SK-N-SH (cell line): ENCODE measurements around the gene SLC9A8. TPM values are rescaled to one million over a fixed set of nuclear protein-coding genes. Genes with fewer than 3 reads are reported as not detected.

Source experiments
- CTCF ChIA-PET: fragments of 300-600, 350-600 bp; formaldehyde crosslinking; extraction: SDS; loops from one replicate; lab custom pipeline; 2021; lab: Yijun Ruan, JAX
- POLR2A ChIA-PET: fragments of 350-600 bp; sonication (Branson Sonifier 250); formaldehyde crosslinking; extraction: SDS; loops from one replicate; lab custom pipeline; 2020; ENCODE audit warnings: antibody characterized with exemption, inconsistent platforms; lab: Yijun Ruan, JAX
- DNase-seq: peaks from one replicate; pipeline ENCODE4 v3.0.0; 2012
- H2AFZ ChIP-seq: fragments of 200-600 bp; sonication (generic); 2 replicates; pipeline ENCODE4 v1.8.1; 2016; ENCODE audit warnings: antibody characterized with exemption, mild to moderate bottlenecking, low read depth
- H3F3A ChIP-seq: fragments of 200-600 bp; sonication (generic); replicated peaks from 2 replicates; pipeline ENCODE3; 2016; ENCODE audit warnings: antibody characterized with exemption, mild to moderate bottlenecking; ENCODE audit not compliant: insufficient read depth
- H3K27ac ChIP-seq, 2 experiments: fragments of 200-500 bp in 1 of 2; fragments of 200-600 bp in 1 of 2; sonication (Bioruptor generic) in 1 of 2; sonication (generic), shearing (Covaris generic) in 1 of 2; 2 replicates each; pipeline versions ENCODE4 v1.5.1 to v1.6.1; 2014 to 2016; ENCODE audit warnings: low read depth in 2 of 2, inconsistent platforms in 1 of 2, low read length in 1 of 2, mild to moderate bottlenecking in 1 of 2, mixed read lengths in 1 of 2
- H3K27me3 ChIP-seq: fragments of 200-600 bp; sonication (generic), shearing (Covaris generic); 2 replicates; pipeline ENCODE4 v1.6.1; 2016; ENCODE audit warnings: mixed run types; ENCODE audit not compliant: insufficient read depth
- H3K36me3 ChIP-seq, 2 experiments: fragments of 200-500 bp in 1 of 2; fragments of 200-600 bp in 1 of 2; sonication (Bioruptor generic) in 1 of 2; sonication (generic) in 1 of 2; replicated peaks in 1 of 2; 2 replicates each; pipeline versions ENCODE3 to v1.5.1; 2014 to 2016; ENCODE audit warnings: low read length in 1 of 2, mild to moderate bottlenecking in 1 of 2; ENCODE audit not compliant: insufficient read depth in 2 of 2, control insufficient read depth in 1 of 2
- H3K4me1 ChIP-seq, 2 experiments: fragments of 200-500 bp in 1 of 2; fragments of 200-600 bp in 1 of 2; sonication (Bioruptor generic) in 1 of 2; sonication (generic), shearing (Covaris generic) in 1 of 2; 2 replicates each; pipeline versions ENCODE4 v1.5.1 to v1.6.1; 2014 to 2016; ENCODE audit warnings: low read depth in 1 of 2, low read length in 1 of 2, mixed run types in 1 of 2; ENCODE audit not compliant: insufficient read depth in 2 of 2, control insufficient read depth in 1 of 2
- H3K4me2 ChIP-seq: fragments of 200-600 bp; sonication (generic), shearing (Covaris generic); 2 replicates; pipeline ENCODE4 v1.6.1; 2017; ENCODE audit warnings: mixed run types
- H3K4me3 ChIP-seq, 2 experiments: fragments of 200-500 bp in 1 of 2; fragments of 200-600 bp in 1 of 2; sonication (Bioruptor generic) in 1 of 2; sonication (generic), shearing (Covaris generic) in 1 of 2; 2 replicates each; pipeline versions ENCODE4 v1.5.1 to v1.8.1; 2014 to 2016; ENCODE audit warnings: low read depth in 2 of 2, inconsistent platforms in 1 of 2, low read length in 1 of 2, mild to moderate bottlenecking in 1 of 2, mixed read lengths in 1 of 2, moderate library complexity in 1 of 2
- H3K79me2 ChIP-seq: fragments of 200-600 bp; sonication (generic); 2 replicates; pipeline ENCODE4 v1.8.1; 2017; ENCODE audit warnings: mild to moderate bottlenecking; ENCODE audit not compliant: insufficient read depth
- H3K9ac ChIP-seq: fragments of 200-600 bp; sonication (generic); 2 replicates; pipeline ENCODE4 v1.6.1; 2017; ENCODE audit warnings: mixed run types
- H3K9me2 ChIP-seq: fragments of 200-600 bp; sonication (generic); 2 replicates; pipeline ENCODE4 v1.6.1; 2017; ENCODE audit warnings: mixed run types
- H3K9me3 ChIP-seq: fragments of 200-600 bp; sonication (generic); 2 replicates; pipeline ENCODE4 v1.6.1; 2017; ENCODE audit warnings: mixed run types, mild to moderate bottlenecking, moderate library complexity
- H4K20me1 ChIP-seq: fragments of 200-600 bp; sonication (generic); 2 replicates; pipeline ENCODE4 v1.6.1; 2017; ENCODE audit warnings: mild to moderate bottlenecking, mixed run types; ENCODE audit not compliant: insufficient read depth
- CHD2 ChIP-seq: fragments of 150-350 bp; IDR thresholded peaks from 2 replicates; pipeline ENCODE4 v1.6.1; 2018; ENCODE audit warnings: low read length; ENCODE audit not compliant: partially characterized antibody
- FOSL2 ChIP-seq: IDR thresholded peaks from 2 replicates; pipeline ENCODE4 v1.4.0; 2012; ENCODE audit warnings: low read depth, mild to moderate bottlenecking, moderate library complexity, borderline replicate concordance
- GATA2 ChIP-seq: sonication (generic); formaldehyde crosslinking; IDR thresholded peaks from 2 replicates; pipeline ENCODE4 v1.5.0; 2020; ENCODE audit warnings: mild to moderate bottlenecking, missing genetic modification reagents
- JUND ChIP-seq: IDR thresholded peaks from 2 replicates; pipeline ENCODE4 v1.4.0; 2012
- MEF2A ChIP-seq: IDR thresholded peaks from 2 replicates; pipeline ENCODE4 v1.4.0; 2012; ENCODE audit warnings: low read depth, borderline replicate concordance
- MXI1 ChIP-seq: IDR thresholded peaks from 2 replicates; pipeline ENCODE4 v1.6.1; 2012; ENCODE audit warnings: mild to moderate bottlenecking, low read depth, low read length, improper control_type of control experiment
- NFIC ChIP-seq: IDR thresholded peaks from 2 replicates; pipeline ENCODE4 v1.4.0; 2012; ENCODE audit warnings: borderline replicate concordance
- NRF1 ChIP-seq: IDR thresholded peaks from 2 replicates; pipeline ENCODE4 v1.6.1; 2012; ENCODE audit warnings: low read depth, mild to moderate bottlenecking, low read length
- POLR2AphosphoS5 ChIP-seq: IDR thresholded peaks from 2 replicates; pipeline ENCODE4 v1.6.1; 2012; ENCODE audit warnings: low read depth, low read length
- RAD21 ChIP-seq: IDR thresholded peaks from 2 replicates; pipeline ENCODE4 v1.6.1; 2012; ENCODE audit warnings: mild to moderate bottlenecking, low read length
- RCOR1 ChIP-seq: fragments of 150-350 bp; IDR thresholded peaks from 2 replicates; pipeline ENCODE4 v1.6.1; 2017; ENCODE audit warnings: antibody characterized with exemption, low read length
- RFX5 ChIP-seq: IDR thresholded peaks from 2 replicates; pipeline ENCODE4 v1.6.1; 2012; ENCODE audit warnings: mild to moderate bottlenecking, improper control_type of control experiment, low read length
- SIN3A ChIP-seq: IDR thresholded peaks from 2 replicates; pipeline ENCODE4 v1.6.1; 2012; ENCODE audit warnings: low read depth, mild to moderate bottlenecking, low read length, moderate library complexity, borderline replicate concordance
- TAF1 ChIP-seq: IDR thresholded peaks from 2 replicates; pipeline ENCODE4 v1.6.1; 2012; ENCODE audit warnings: low read depth, mild to moderate bottlenecking, low read length, moderate library complexity, borderline replicate concordance
- YY1 ChIP-seq: IDR thresholded peaks from 2 replicates; pipeline ENCODE4 v1.4.0; 2012; ENCODE audit warnings: low read depth, mild to moderate bottlenecking
- WGBS: methylation state at CpG from one replicate; pipeline ENCODE4 v1.1.6; 2017; ENCODE audit warnings: low lambda C conversion rate; 5-methylcytosine and 5-hydroxymethylcytosine counted together
- polyA plus RNA-seq, 3 experiments: library from polyadenylated mRNA; depleted of rRNA; stranded (reverse); fragments of >200 nt; gene quantifications; 2 replicates each; pipeline ENCODE4 v1.2.3, GENCODE V29; 2012
- TF ChIP-seq, protein P1 (sequence below): IDR thresholded peaks from 2 replicates; pipeline ENCODE4 v1.4.0; 2012; ENCODE audit warnings: low read depth, borderline replicate concordance
- TF ChIP-seq, protein P2 (sequence below): fragments of 150-350 bp; IDR thresholded peaks from 2 replicates; pipeline ENCODE4 v1.6.1; 2017; ENCODE audit warnings: antibody characterized with exemption, low read length, low read depth, borderline replicate concordance
- TF ChIP-seq, protein P3 (sequence below): fragments of 200-600 bp; sonication (generic); IDR thresholded peaks from 2 replicates; pipeline ENCODE4 v1.6.1; 2017; ENCODE audit warnings: antibody characterized with exemption, mild to moderate bottlenecking, moderate library complexity

Gene SLC9A8
- polyA plus RNA-seq, 1 of the 3 experiments (the other 2 are of a cell fraction): 3.4 TPM

DNA sequence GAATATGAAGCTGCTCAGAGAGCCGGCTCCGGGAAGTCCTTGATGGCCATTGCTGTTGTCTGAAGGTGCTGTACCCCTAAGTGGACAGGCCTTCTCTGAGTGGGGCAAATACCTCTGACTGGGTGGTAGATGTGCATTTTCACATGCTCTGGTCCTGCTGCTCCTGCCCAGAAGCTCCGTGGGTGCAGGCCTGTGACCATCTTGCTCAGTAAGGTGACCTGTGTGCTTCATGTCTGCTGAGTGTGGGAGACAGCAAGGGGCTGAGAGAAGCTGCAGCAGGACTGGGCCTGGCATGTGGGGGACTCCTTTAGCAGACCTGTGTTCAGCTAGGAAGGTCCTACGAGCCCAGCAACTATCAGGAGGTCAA, 97.7 kb downstream of the SLC9A8 start:
- H4K20me1 ChIP-seq: peaks cover 49% of the 10 kb centered on the region
- ChIA-PET CTCF (interaction anchor here (0.6 to 1.0 kb wide), 5 partner anchors 11 to 369 kb away, joined by 3 to 5 read pairs (median 3); no protein-coding TSS in a partner anchor), POLR2A (no interaction called here)
- H3K4me3 ChIP-seq: no peak overlapping the region
- H2AFZ ChIP-seq: no peak overlapping the region
- H3K9me3 ChIP-seq: no peaks in the 10 kb centered on the region
- TF ChIP-seq MEF2A (no peak), RAD21 (no peak), MXI1 (no peak), YY1 (no peak), SIN3A (no peak), NRF1 (no peak), TAF1 (no peak), JUND (no peak), CHD2 (no peak), RFX5 (no peak), GATA2 (CRISPR knock-in tag) (no peak), NFIC (no peak), POLR2AphosphoS5 (no peak), FOSL2 (no peak), RCOR1 (no peak)
- TF ChIP-seq, protein P1, sequence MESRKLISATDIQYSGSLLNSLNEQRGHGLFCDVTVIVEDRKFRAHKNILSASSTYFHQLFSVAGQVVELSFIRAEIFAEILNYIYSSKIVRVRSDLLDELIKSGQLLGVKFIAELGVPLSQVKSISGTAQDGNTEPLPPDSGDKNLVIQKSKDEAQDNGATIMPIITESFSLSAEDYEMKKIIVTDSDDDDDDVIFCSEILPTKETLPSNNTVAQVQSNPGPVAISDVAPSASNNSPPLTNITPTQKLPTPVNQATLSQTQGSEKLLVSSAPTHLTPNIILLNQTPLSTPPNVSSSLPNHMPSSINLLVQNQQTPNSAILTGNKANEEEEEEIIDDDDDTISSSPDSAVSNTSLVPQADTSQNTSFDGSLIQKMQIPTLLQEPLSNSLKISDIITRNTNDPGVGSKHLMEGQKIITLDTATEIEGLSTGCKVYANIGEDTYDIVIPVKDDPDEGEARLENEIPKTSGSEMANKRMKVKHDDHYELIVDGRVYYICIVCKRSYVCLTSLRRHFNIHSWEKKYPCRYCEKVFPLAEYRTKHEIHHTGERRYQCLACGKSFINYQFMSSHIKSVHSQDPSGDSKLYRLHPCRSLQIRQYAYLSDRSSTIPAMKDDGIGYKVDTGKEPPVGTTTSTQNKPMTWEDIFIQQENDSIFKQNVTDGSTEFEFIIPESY: no peak
- TF ChIP-seq, protein P2, sequence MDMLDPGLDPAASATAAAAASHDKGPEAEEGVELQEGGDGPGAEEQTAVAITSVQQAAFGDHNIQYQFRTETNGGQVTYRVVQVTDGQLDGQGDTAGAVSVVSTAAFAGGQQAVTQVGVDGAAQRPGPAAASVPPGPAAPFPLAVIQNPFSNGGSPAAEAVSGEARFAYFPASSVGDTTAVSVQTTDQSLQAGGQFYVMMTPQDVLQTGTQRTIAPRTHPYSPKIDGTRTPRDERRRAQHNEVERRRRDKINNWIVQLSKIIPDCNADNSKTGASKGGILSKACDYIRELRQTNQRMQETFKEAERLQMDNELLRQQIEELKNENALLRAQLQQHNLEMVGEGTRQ: no peak
- TF ChIP-seq, protein P3, sequence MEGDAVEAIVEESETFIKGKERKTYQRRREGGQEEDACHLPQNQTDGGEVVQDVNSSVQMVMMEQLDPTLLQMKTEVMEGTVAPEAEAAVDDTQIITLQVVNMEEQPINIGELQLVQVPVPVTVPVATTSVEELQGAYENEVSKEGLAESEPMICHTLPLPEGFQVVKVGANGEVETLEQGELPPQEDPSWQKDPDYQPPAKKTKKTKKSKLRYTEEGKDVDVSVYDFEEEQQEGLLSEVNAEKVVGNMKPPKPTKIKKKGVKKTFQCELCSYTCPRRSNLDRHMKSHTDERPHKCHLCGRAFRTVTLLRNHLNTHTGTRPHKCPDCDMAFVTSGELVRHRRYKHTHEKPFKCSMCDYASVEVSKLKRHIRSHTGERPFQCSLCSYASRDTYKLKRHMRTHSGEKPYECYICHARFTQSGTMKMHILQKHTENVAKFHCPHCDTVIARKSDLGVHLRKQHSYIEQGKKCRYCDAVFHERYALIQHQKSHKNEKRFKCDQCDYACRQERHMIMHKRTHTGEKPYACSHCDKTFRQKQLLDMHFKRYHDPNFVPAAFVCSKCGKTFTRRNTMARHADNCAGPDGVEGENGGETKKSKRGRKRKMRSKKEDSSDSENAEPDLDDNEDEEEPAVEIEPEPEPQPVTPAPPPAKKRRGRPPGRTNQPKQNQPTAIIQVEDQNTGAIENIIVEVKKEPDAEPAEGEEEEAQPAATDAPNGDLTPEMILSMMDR: no peak
- H3K4me1 ChIP-seq: peaks cover 0 to 14% of the 10 kb centered on the region in 2 experiments; a peak in 1 of 4 replicates
- WGBS: 93% methylated on average over 3 of the region's 4 CpGs
- H3K36me3 ChIP-seq: peaks cover 4 to 33% of the 10 kb centered on the region in 2 experiments
- H3K9me2 ChIP-seq: no peaks in the 10 kb centered on the region
- H3F3A ChIP-seq: no peaks in the 10 kb centered on the region
- no peak for DNase-seq
- H3K27ac ChIP-seq: no peak overlapping the region
- no peaks in the 10 kb centered on the region for H3K27me3 ChIP-seq
- no peak overlapping the region for H3K4me2 ChIP-seq
- no peak overlapping the region for H3K9ac ChIP-seq
- H3K79me2 ChIP-seq: peaks cover 66% of the 10 kb centered on the region
